Astrocyte (in vitro differentiated cells and primary cell): Measurements from ENCODE around the gene RIBC2. TPM values are rescaled to one million over a fixed set of nuclear protein-coding genes. Genes with fewer than 3 reads are reported as not detected.

Experiments
- DNase-seq: peaks from one replicate; pipeline ENCODE4 v3.0.0-alpha.2; 2010; ENCODE audit warnings: low read depth
- FAIRE-seq: peaks from 2 replicates; lab custom pipeline; 2011; peaks lifted over from hg19 to GRCh38; lab: Jason Lieb, UNC
- H2AFZ ChIP-seq: 2 replicates; pipeline ENCODE4 v1.6.0; 2012; ENCODE audit warnings: low read depth, low read length, inconsistent platforms
- H3K27ac ChIP-seq: 2 replicates; pipeline ENCODE4 v1.5.1; 2011; ENCODE audit warnings: low read depth, low read length, inconsistent platforms
- H3K27me3 ChIP-seq: 2 replicates; pipeline ENCODE4 v1.6.0; 2011; ENCODE audit warnings: low read length, inconsistent platforms; ENCODE audit not compliant: insufficient read depth
- H3K36me3 ChIP-seq: 2 replicates; pipeline ENCODE4 v1.5.1; 2011; ENCODE audit warnings: low read length, inconsistent platforms; ENCODE audit not compliant: insufficient read depth
- H3K4me1 ChIP-seq: 2 replicates; pipeline ENCODE4 v1.5.1; 2011; ENCODE audit warnings: low read length, inconsistent platforms; ENCODE audit not compliant: insufficient read depth
- H3K4me2 ChIP-seq: 2 replicates; pipeline ENCODE4 v1.6.0; 2012; ENCODE audit warnings: low read length, inconsistent platforms
- H3K4me3 ChIP-seq: 2 replicates; pipeline ENCODE4 v1.5.1; 2011; ENCODE audit warnings: low read depth, mild to moderate bottlenecking, low read length, inconsistent platforms; ENCODE audit not compliant: insufficient read depth
- H3K79me2 ChIP-seq: 2 replicates; pipeline ENCODE4 v1.6.0; 2012; ENCODE audit warnings: mild to moderate bottlenecking, low read length, inconsistent platforms; ENCODE audit not compliant: insufficient read depth
- H3K9ac ChIP-seq: 2 replicates; pipeline ENCODE4 v1.6.0; 2012; ENCODE audit warnings: mild to moderate bottlenecking, low read length, inconsistent platforms
- H3K9me3 ChIP-seq: 2 replicates; pipeline ENCODE4 v1.5.1; 2012; ENCODE audit warnings: low read depth, mild to moderate bottlenecking, low read length, inconsistent platforms; ENCODE audit not compliant: insufficient read depth
- H4K20me1 ChIP-seq: 2 replicates; pipeline ENCODE4 v1.6.0; 2012; ENCODE audit warnings: low read length, inconsistent platforms; ENCODE audit not compliant: insufficient read depth
- H3K27ac Mint-ChIP-seq: one replicate; pipeline ENCODE4 v1.8.0; 2021; ENCODE audit warnings: mild to moderate bottlenecking, mixed read lengths; ENCODE audit not compliant: unreplicated experiment
- H3K27me3 Mint-ChIP-seq: one replicate; pipeline ENCODE4 v1.8.0; 2021; ENCODE audit warnings: low read depth, mixed read lengths; ENCODE audit not compliant: unreplicated experiment
- H3K36me3 Mint-ChIP-seq: one replicate; pipeline ENCODE4 v1.8.0; 2021; ENCODE audit warnings: low read depth, mixed read lengths; ENCODE audit not compliant: unreplicated experiment
- H3K4me1 Mint-ChIP-seq: one replicate; pipeline ENCODE4 v1.8.0; 2021; ENCODE audit warnings: low read depth, mixed read lengths; ENCODE audit not compliant: unreplicated experiment
- H3K4me3 Mint-ChIP-seq: one replicate; pipeline ENCODE4 v1.8.0; 2021; ENCODE audit warnings: mild to moderate bottlenecking, moderate library complexity, mixed read lengths; ENCODE audit not compliant: unreplicated experiment
- H3K9me3 Mint-ChIP-seq: one replicate; pipeline ENCODE4 v1.8.0; 2021; ENCODE audit warnings: mild to moderate bottlenecking, mixed read lengths; ENCODE audit not compliant: unreplicated experiment
- EZH2 ChIP-seq: IDR thresholded peaks from 2 replicates; pipeline ENCODE4 v1.6.1; 2012; ENCODE audit warnings: mild to moderate bottlenecking, low read length, inconsistent platforms; ENCODE audit not compliant: insufficient read depth
- total RNA-seq: library from RNA; stranded (reverse); gene quantifications from 2 replicates; pipeline ENCODE4 v1.2.1, GENCODE V29; 2021
- TF ChIP-seq, protein P1 (sequence below): IDR thresholded peaks from 2 replicates; pipeline ENCODE4 v1.5.1; 2011; ENCODE audit warnings: low read depth, mild to moderate bottlenecking, inconsistent platforms, low read length, moderate library complexity; ENCODE audit not compliant: insufficient read depth

Gene RIBC2
- total RNA-seq, 1 donor from 2014 or later, result not detected

DNA sequence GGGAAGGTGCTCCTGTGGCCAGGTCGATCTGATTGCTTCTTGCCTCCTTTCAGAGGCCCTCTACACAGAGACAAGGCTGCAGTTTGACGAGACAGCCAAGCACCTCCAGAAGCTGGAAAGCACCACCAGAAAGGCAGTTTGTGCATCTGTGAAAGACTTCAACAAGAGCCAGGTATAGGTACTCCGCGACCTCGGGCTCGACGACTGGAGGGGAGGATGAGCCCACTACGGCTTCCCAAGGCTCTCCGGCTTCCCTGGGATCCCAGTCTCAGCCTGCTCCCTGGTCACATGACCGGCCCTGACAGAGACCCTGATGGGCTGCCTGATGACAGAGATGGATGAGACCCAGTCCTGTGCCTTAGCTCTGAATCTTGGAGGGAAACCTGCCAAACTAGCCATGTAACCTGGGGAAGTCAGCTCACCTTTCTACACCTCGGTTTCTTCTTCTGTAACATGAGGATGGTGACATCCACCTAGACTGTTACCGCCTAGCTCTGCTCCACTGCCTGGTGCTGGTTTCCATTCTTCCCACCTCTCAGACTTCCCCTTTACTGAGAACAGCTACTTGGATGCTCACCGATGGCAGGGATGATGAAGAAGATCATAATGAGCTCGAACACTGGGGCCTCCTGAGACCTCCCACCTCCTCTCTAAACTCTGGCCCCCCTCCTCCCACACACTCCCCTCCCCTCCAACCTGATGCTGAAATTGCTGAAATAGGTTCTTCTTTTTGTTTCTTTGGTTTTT, 8.9 kb downstream of the RIBC2 start:
- Mint-ChIP-seq H3K27me3 (peaks cover 34% of the 10 kb centered on the region), H3K36me3 (peaks cover 7% of the 10 kb centered on the region), H3K4me3 (no peak overlapping the region), H3K27ac (no peak overlapping the region), H3K9me3 (peaks cover 11% of the 10 kb centered on the region), H3K4me1 (no peaks in the 10 kb centered on the region)
- no peak overlapping the region for H2AFZ ChIP-seq
- H3K79me2 ChIP-seq, result no peaks in the 10 kb centered on the region
- H4K20me1 ChIP-seq, result no peaks in the 10 kb centered on the region
- no peaks in the 10 kb centered on the region for H3K27me3 ChIP-seq
- no peak overlapping the region for H3K9ac ChIP-seq
- FAIRE-seq (no peak), DNase-seq (no peak)
- no peak for TF ChIP-seq EZH2
- TF ChIP-seq, protein P1, sequence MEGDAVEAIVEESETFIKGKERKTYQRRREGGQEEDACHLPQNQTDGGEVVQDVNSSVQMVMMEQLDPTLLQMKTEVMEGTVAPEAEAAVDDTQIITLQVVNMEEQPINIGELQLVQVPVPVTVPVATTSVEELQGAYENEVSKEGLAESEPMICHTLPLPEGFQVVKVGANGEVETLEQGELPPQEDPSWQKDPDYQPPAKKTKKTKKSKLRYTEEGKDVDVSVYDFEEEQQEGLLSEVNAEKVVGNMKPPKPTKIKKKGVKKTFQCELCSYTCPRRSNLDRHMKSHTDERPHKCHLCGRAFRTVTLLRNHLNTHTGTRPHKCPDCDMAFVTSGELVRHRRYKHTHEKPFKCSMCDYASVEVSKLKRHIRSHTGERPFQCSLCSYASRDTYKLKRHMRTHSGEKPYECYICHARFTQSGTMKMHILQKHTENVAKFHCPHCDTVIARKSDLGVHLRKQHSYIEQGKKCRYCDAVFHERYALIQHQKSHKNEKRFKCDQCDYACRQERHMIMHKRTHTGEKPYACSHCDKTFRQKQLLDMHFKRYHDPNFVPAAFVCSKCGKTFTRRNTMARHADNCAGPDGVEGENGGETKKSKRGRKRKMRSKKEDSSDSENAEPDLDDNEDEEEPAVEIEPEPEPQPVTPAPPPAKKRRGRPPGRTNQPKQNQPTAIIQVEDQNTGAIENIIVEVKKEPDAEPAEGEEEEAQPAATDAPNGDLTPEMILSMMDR, result no peak
- no peaks in the 10 kb centered on the region for H3K4me1 ChIP-seq
- H3K27ac ChIP-seq, result no peak overlapping the region
- no peaks in the 10 kb centered on the region for H3K9me3 ChIP-seq
- no peak overlapping the region for H3K4me3 ChIP-seq
- H3K36me3 ChIP-seq, result no peaks in the 10 kb centered on the region
- H3K4me2 ChIP-seq, result no peak overlapping the region

DNA sequence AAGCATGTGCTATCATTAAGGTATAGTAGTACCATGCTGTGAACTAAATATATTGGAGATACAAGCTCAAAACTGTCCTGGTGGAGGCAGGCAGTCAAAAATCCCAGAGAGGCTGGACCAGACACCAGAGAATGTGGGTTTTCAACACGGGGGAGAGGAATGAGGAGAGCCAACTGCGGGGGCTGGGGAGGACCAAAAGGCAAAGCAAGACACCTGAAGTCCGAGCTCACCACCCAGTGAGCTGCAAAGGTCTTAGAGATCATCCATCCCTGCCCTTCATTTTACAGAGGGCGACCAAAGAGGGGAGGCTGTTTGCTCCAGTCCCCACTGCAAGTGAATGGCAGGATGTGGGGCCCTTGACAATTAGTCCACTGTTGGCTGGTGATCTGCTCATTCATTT, 10.0 kb downstream of the RIBC2 start:
- H3K4me1 Mint-ChIP-seq, result no peaks in the 10 kb centered on the region
- H2AFZ ChIP-seq, result no peak overlapping the region

More for the DNA sequence above, 10.0 kb downstream of the RIBC2 start:
- Histone ChIP-seq H3K27me3 (no peaks in the 10 kb centered on the region), H3K4me1 (no peaks in the 10 kb centered on the region), H3K4me3 (no peak overlapping the region), H3K9ac (no peak overlapping the region), H3K79me2 (no peaks in the 10 kb centered on the region), H3K27ac (no peak overlapping the region), H3K4me2 (no peak overlapping the region), H4K20me1 (no peaks in the 10 kb centered on the region), H3K9me3 (no peaks in the 10 kb centered on the region), H3K36me3 (no peaks in the 10 kb centered on the region)
- DNase-seq (no peak), FAIRE-seq (no peak)
- H3K9me3 Mint-ChIP-seq, result peaks cover 11% of the 10 kb centered on the region
- H3K27ac Mint-ChIP-seq, result no peak overlapping the region
- peaks cover 11% of the 10 kb centered on the region for H3K36me3 Mint-ChIP-seq
- TF ChIP-seq EZH2, result no peak
- TF ChIP-seq, protein P1, result no peak
- peaks cover 36% of the 10 kb centered on the region for H3K27me3 Mint-ChIP-seq
- H3K4me3 Mint-ChIP-seq, result no peak overlapping the region
